HUES6 (cell line): ENCODE data around the gene SIRPA.

Experiments used
- H3K27ac ChIP-seq: 2 replicates; pipeline ENCODE4 v1.7.0; 2013; ENCODE audit warnings: low read depth, mild to moderate bottlenecking, low read length, inconsistent platforms
- H3K27me3 ChIP-seq: 2 replicates; pipeline ENCODE4 v1.6.1; 2013; ENCODE audit warnings: low read length; ENCODE audit not compliant: control insufficient read depth, insufficient read depth
- H3K36me3 ChIP-seq: 2 replicates; pipeline ENCODE4 v1.6.1; 2013; ENCODE audit warnings: low read length; ENCODE audit not compliant: control insufficient read depth, insufficient read depth
- H3K4me1 ChIP-seq: 2 replicates; pipeline ENCODE4 v1.6.1; 2013; ENCODE audit warnings: low read length; ENCODE audit not compliant: control insufficient read depth, insufficient read depth
- H3K4me3 ChIP-seq: 2 replicates; pipeline ENCODE4 v1.5.1; 2013; ENCODE audit warnings: low read depth, low read length
- H3K9ac ChIP-seq: one replicate; pipeline ENCODE4 v1.6.1; 2013; ENCODE audit warnings: mild to moderate bottlenecking, low read length
- H3K9me3 ChIP-seq: 2 replicates; pipeline ENCODE4 v1.6.1; 2013; ENCODE audit warnings: low read depth, low read length; ENCODE audit not compliant: control insufficient read depth, insufficient read depth

Gene SIRPA

GRCh38 chr20:1894951-1895673 is at the start of gene SIRPA:
SIRPA (plus strand) TSS chr20:1895407; CDS start chr20:1895448, 41 bp downstream.
- peak within 1 kb of the TSS; percentile 54 for H3K9ac ChIP-seq
- no peak within 1 kb of the TSS for H3K27ac ChIP-seq
- H3K4me3 ChIP-seq, result peak within 1 kb of the TSS; percentile 52
- no peaks in the 10 kb centered on the region for H3K9me3 ChIP-seq
- peaks cover 37% of the 10 kb centered on the region for H3K4me1 ChIP-seq
- peaks cover 35% of the 10 kb centered on the region for H3K27me3 ChIP-seq
- no peaks in the 10 kb centered on the region for H3K36me3 ChIP-seq

GRCh38 chr20:1845701-1846100 is 49.5 kb upstream of the SIRPA start:
- Histone ChIP-seq H3K9me3 (no peaks in the 10 kb centered on the region), H3K4me3 (no peak overlapping the region), H3K9ac (no peak overlapping the region), H3K27me3 (no peaks in the 10 kb centered on the region), H3K27ac (no peak overlapping the region), H3K36me3 (no peaks in the 10 kb centered on the region), H3K4me1 (peaks cover 13% of the 10 kb centered on the region; the same call in 1 of the 2 replicates)

GRCh38 chr20:1846341-1846740 is 48.9 kb upstream of the SIRPA start:
- H3K27me3 ChIP-seq, result no peaks in the 10 kb centered on the region
- peaks cover 7% of the 10 kb centered on the region; the same call in 1 of the 2 replicates for H3K4me1 ChIP-seq
- H3K27ac ChIP-seq, result no peak overlapping the region
- no peak overlapping the region for H3K4me3 ChIP-seq
- H3K9ac ChIP-seq, result no peak overlapping the region
- no peaks in the 10 kb centered on the region for H3K36me3 ChIP-seq
- no peaks in the 10 kb centered on the region for H3K9me3 ChIP-seq

- Histone ChIP-seq H3K27me3 (no peaks in the 10 kb centered on the region), H3K36me3 (no peaks in the 10 kb centered on the region), H3K9ac (no peak overlapping the region), H3K4me1 (peaks cover 3% of the 10 kb centered on the region; the same call in 1 of the 2 replicates), H3K9me3 (no peaks in the 10 kb centered on the region), H3K27ac (no peak overlapping the region), H3K4me3 (no peak overlapping the region)
Observed at GRCh38 chr20:1846876-1847275, 48.3 kb upstream of the SIRPA start.

GRCh38 chr20:1847780-1848179 is 47.4 kb upstream of the SIRPA start:
- Histone ChIP-seq H3K27ac (no peak overlapping the region), H3K4me3 (no peak overlapping the region), H3K9me3 (no peaks in the 10 kb centered on the region), H3K9ac (no peak overlapping the region), H3K4me1 (peaks cover 3% of the 10 kb centered on the region; the same call in 1 of the 2 replicates), H3K36me3 (no peaks in the 10 kb centered on the region), H3K27me3 (no peaks in the 10 kb centered on the region)

GRCh38 chr20:1848373-1848772 is 46.8 kb upstream of the SIRPA start:
- Histone ChIP-seq H3K36me3 (no peaks in the 10 kb centered on the region), H3K4me1 (peaks cover 9% of the 10 kb centered on the region; the same call in 1 of the 2 replicates), H3K27me3 (no peaks in the 10 kb centered on the region), H3K4me3 (no peak overlapping the region), H3K9ac (no peak overlapping the region), H3K9me3 (no peaks in the 10 kb centered on the region), H3K27ac (no peak overlapping the region)

GRCh38 chr20:1851396-1851795 is 43.8 kb upstream of the SIRPA start:
- no peaks in the 10 kb centered on the region for H3K9me3 ChIP-seq
- no peak overlapping the region for H3K9ac ChIP-seq
- H3K4me1 ChIP-seq, result peaks cover 9% of the 10 kb centered on the region; the same call in 1 of the 2 replicates
- no peak overlapping the region for H3K27ac ChIP-seq
- H3K27me3 ChIP-seq, result no peaks in the 10 kb centered on the region
- no peak overlapping the region for H3K4me3 ChIP-seq
- no peaks in the 10 kb centered on the region for H3K36me3 ChIP-seq

GRCh38 chr20:1853473-1853872 is 41.7 kb upstream of the SIRPA start:
- no peaks in the 10 kb centered on the region for H3K27me3 ChIP-seq
- no peak overlapping the region for H3K27ac ChIP-seq
- H3K9ac ChIP-seq, result no peak overlapping the region
- H3K4me1 ChIP-seq, result peaks cover 14% of the 10 kb centered on the region; the same call in 1 of the 2 replicates
- H3K4me3 ChIP-seq, result no peak overlapping the region
- no peaks in the 10 kb centered on the region for H3K36me3 ChIP-seq
- no peaks in the 10 kb centered on the region for H3K9me3 ChIP-seq

- Histone ChIP-seq H3K27ac (no peak overlapping the region), H3K9me3 (no peaks in the 10 kb centered on the region), H3K9ac (no peak overlapping the region), H3K4me1 (peaks cover 14% of the 10 kb centered on the region; the same call in 1 of the 2 replicates), H3K36me3 (no peaks in the 10 kb centered on the region), H3K27me3 (no peaks in the 10 kb centered on the region), H3K4me3 (no peak overlapping the region)
Observed at GRCh38 chr20:1854246-1854645, 41.0 kb upstream of the SIRPA start.

- no peak overlapping the region for H3K4me3 ChIP-seq
- H3K9ac ChIP-seq, result no peak overlapping the region
- peaks cover 13% of the 10 kb centered on the region; the same call in 1 of the 2 replicates for H3K4me1 ChIP-seq
- no peaks in the 10 kb centered on the region for H3K9me3 ChIP-seq
- no peak overlapping the region for H3K27ac ChIP-seq
- H3K36me3 ChIP-seq, result no peaks in the 10 kb centered on the region
- no peaks in the 10 kb centered on the region for H3K27me3 ChIP-seq
Observed at GRCh38 chr20:1855109-1855508, 40.1 kb upstream of the SIRPA start.

- Histone ChIP-seq H3K9me3 (no peaks in the 10 kb centered on the region), H3K36me3 (no peaks in the 10 kb centered on the region), H3K4me1 (peaks cover 18% of the 10 kb centered on the region; the same call in 1 of the 2 replicates), H3K27ac (no peak overlapping the region), H3K9ac (no peak overlapping the region), H3K4me3 (no peak overlapping the region), H3K27me3 (no peaks in the 10 kb centered on the region)
Observed at GRCh38 chr20:1855690-1856089, 39.5 kb upstream of the SIRPA start.
